GM21447 (cell line): ENCODE data around the gene MIEF2.
"Not testable (repeated sequence)": the region's sequence is repeated elsewhere in the genome, so short reads cannot be mapped to it uniquely, and the experiment has no call there.

Experiments used
- ATAC-seq: cut with Tn5 transposase; IDR thresholded peaks from one replicate; pipeline ENCODE4 v1.9.1; 2021; ENCODE audit not compliant: unreplicated experiment

The MIEF2 gene

GRCh38 chr17:18260332-18261145, at the start of gene MIEF2:
Gene MIEF2, plus strand, starts transcription at chr17:18260662. Its CDS starts 2,059 bp downstream, at chr17:18262721.
- peak; percentile 76 for ATAC-seq

- no peak for ATAC-seq
Measured at GRCh38 chr17:18213666-18214270, 46.7 kb upstream of the MIEF2 start.

- not testable (repeated sequence) for ATAC-seq
Measured at GRCh38 chr17:18216906-18217305, 43.6 kb upstream of the MIEF2 start.

GRCh38 chr17:18217412-18218015, 42.9 kb upstream of the MIEF2 start:
- no peak for ATAC-seq

- no peak for ATAC-seq
Measured at GRCh38 chr17:18218756-18219415, 41.6 kb upstream of the MIEF2 start.

GRCh38 chr17:18224053-18224386, 36.4 kb upstream of the MIEF2 start:
- no peak for ATAC-seq

GRCh38 chr17:18224387-18225120, 35.9 kb upstream of the MIEF2 start:
- ATAC-seq: no peak

GRCh38 chr17:18225121-18225641, 35.3 kb upstream of the MIEF2 start, which contains the start of gene LLGL1:
Gene LLGL1, plus strand, starts transcription at chr17:18225635. Its CDS starts 48 bp downstream, at chr17:18225683.
- peak; percentile 66 for ATAC-seq

- ATAC-seq: peak; percentile 14
Measured at GRCh38 chr17:18225642-18226283, 34.7 kb upstream of the MIEF2 start.

- ATAC-seq: no peak
Measured at GRCh38 chr17:18226284-18226945, 34.0 kb upstream of the MIEF2 start.

GRCh38 chr17:18227635-18228034, 32.8 kb upstream of the MIEF2 start:
- no peak for ATAC-seq

- no peak for ATAC-seq
Measured at GRCh38 chr17:18228176-18228682, 32.2 kb upstream of the MIEF2 start.

- ATAC-seq: no peak
Measured at GRCh38 chr17:18229254-18229653, 31.2 kb upstream of the MIEF2 start.

GRCh38 chr17:18229771-18230170, 30.7 kb upstream of the MIEF2 start:
- ATAC-seq: no peak

GRCh38 chr17:18230288-18231141, 29.9 kb upstream of the MIEF2 start:
- ATAC-seq: no peak

GRCh38 chr17:18231164-18231563, 29.3 kb upstream of the MIEF2 start:
- ATAC-seq: no peak

GRCh38 chr17:18233803-18234518, 26.5 kb upstream of the MIEF2 start:
- no peak for ATAC-seq

GRCh38 chr17:18234853-18235380, 25.5 kb upstream of the MIEF2 start:
- ATAC-seq: no peak
